Measurements from ENCODE around the gene DYNLT2.
A peak's percentile ranks its signal among the peaks of the same experiment; 100 is the strongest.
"Not testable (repeated sequence)": the region's sequence is repeated elsewhere in the genome, so short reads cannot be mapped to it uniquely, and the experiment has no call there.

Gene DYNLT2

DNA sequence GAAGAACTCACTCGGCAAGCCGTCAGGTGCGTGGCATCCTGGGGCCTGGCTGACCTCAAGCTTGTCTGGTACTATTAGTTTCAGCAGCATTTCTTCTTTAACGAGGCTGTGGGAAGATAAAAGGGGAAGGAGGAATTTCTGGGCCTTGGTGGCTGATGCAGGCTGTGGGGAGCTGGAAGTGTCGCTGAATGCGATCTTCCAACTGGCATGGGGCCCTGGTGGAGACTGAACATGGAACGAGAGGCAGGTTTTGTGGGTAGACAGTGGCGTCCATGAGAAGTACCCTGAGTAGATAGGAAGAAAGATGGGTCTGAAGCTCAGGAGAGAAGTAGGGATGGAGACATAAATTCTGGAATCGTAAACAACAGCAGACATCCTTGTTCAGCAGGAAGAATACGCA is 23.9 kb upstream of the DYNLT2 start:
- H3K4me3 ChIP-seq (ENCODE audit: low read depth, low read length), result no peak overlapping the region
- TF ChIP-seq, protein P1, sequence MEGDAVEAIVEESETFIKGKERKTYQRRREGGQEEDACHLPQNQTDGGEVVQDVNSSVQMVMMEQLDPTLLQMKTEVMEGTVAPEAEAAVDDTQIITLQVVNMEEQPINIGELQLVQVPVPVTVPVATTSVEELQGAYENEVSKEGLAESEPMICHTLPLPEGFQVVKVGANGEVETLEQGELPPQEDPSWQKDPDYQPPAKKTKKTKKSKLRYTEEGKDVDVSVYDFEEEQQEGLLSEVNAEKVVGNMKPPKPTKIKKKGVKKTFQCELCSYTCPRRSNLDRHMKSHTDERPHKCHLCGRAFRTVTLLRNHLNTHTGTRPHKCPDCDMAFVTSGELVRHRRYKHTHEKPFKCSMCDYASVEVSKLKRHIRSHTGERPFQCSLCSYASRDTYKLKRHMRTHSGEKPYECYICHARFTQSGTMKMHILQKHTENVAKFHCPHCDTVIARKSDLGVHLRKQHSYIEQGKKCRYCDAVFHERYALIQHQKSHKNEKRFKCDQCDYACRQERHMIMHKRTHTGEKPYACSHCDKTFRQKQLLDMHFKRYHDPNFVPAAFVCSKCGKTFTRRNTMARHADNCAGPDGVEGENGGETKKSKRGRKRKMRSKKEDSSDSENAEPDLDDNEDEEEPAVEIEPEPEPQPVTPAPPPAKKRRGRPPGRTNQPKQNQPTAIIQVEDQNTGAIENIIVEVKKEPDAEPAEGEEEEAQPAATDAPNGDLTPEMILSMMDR (IDR thresholded peaks at IDR 0.05; ENCODE audit: low read depth, low read length), result no peak
- TF ChIP-seq POLR2A (IDR thresholded peaks at IDR 0.05; ENCODE audit: extremely low read depth, insufficient read length), result no peak
- TF ChIP-seq MYC (IDR thresholded peaks at IDR 0.05; ENCODE audit: low read depth, low read length), result no peak
- TF ChIP-seq, protein P2, sequence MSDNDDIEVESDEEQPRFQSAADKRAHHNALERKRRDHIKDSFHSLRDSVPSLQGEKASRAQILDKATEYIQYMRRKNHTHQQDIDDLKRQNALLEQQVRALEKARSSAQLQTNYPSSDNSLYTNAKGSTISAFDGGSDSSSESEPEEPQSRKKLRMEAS (IDR thresholded peaks at IDR 0.05; ENCODE audit: low read depth, low read length), result no peak
- DNase-seq (ENCODE audit: low read depth), result no peak

DNA sequence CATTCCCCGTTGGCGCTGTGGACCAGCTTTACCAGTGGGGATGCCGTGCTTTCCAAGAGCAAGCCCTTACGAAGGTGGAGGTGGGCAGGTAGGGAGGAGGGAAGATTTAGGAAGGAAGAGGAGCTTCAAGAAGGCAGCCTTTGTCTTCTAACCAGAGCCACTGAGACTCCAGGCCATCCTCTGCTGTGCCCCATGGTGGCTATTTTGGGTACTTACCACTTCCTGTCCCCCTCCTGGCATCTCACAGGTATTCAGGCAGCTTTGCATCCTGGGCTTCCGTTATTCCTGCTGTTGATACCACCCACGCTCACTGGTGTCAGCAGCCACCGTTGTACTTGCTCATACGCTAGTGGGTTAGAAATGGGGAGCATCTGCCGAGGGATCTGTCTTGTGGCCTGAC is 23.0 kb upstream of the DYNLT2 start:
- DNase-seq (ENCODE audit: low read depth), result no peak
- no peak for TF ChIP-seq POLR2A (IDR thresholded peaks at IDR 0.05; ENCODE audit: extremely low read depth, insufficient read length)
- no peak for TF ChIP-seq MYC (IDR thresholded peaks at IDR 0.05; ENCODE audit: low read depth, low read length)
- TF ChIP-seq, protein P2 (IDR thresholded peaks at IDR 0.05; ENCODE audit: low read depth, low read length), result no peak
- TF ChIP-seq, protein P1 (IDR thresholded peaks at IDR 0.05; ENCODE audit: low read depth, low read length), result no peak
- H3K4me3 ChIP-seq (ENCODE audit: low read depth, low read length), result no peak overlapping the region

DNA sequence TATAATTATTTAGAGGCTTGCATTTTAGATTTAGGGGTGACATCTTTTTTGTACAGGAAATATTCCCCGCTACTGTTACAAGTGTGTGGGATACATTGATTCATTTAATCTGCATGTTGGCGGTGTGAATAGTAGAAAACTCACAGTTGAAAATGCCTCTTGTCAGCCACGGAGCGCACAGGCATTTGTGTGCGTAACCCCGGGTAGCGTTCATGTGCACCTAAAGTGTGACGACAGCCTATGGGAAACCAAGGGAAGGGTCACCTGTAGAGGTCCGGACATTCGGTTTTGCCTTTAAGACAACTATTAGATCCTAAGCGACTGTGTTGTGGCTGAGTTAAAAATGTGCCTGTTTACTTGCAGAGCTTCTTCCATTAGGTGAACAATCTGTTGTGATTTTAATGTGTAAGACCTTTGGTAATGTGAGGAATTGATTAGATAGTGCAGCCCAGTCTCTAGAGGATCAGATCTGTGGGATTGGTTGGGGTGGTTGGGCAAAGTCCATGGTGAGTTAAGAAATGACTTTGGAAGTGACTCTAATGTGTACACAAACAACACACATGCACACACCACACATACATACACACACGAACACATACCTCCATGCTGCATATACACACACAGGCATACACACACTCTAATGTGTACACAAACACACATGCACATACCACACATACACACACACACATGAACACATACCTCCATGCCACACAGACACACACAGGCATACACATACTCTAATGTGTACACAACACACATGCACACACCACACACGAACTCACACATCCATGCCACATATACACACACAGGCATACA is 15.8 kb upstream of the DYNLT2 start:
- H3K4me3 ChIP-seq (ENCODE audit: low read depth, low read length), result no peak overlapping the region
- TF ChIP-seq, protein P1 (IDR thresholded peaks at IDR 0.05; ENCODE audit: low read depth, low read length), result no peak
- no peak for TF ChIP-seq MYC (IDR thresholded peaks at IDR 0.05; ENCODE audit: low read depth, low read length)
- TF ChIP-seq POLR2A (IDR thresholded peaks at IDR 0.05; ENCODE audit: extremely low read depth, insufficient read length), result no peak
- TF ChIP-seq, protein P2 (IDR thresholded peaks at IDR 0.05; ENCODE audit: low read depth, low read length), result no peak
- DNase-seq (ENCODE audit: low read depth), result no peak

DNA sequence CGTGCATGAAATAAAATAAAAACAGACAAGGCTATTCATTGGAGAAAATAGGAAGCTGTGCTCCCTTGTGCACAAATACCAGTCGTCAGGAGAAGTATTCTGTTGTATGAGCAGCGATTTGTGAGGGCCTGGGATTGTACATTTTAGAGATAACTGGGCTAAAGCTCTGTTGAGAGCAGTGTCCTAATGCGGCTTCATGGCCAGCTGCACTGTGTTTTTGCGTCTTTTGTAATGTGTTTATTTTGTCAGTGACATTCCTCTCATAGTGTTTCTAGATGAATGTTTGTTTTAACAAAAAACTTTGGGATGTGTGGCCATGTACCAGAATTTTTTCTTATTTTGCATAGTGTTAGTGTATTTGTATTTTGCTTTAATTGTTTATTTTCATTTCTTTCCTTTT is 14.9 kb upstream of the DYNLT2 start:
- no peak for TF ChIP-seq POLR2A (IDR thresholded peaks at IDR 0.05; ENCODE audit: extremely low read depth, insufficient read length)
- TF ChIP-seq, protein P1 (IDR thresholded peaks at IDR 0.05; ENCODE audit: low read depth, low read length), result no peak
- TF ChIP-seq, protein P2 (IDR thresholded peaks at IDR 0.05; ENCODE audit: low read depth, low read length), result no peak
- TF ChIP-seq MYC (IDR thresholded peaks at IDR 0.05; ENCODE audit: low read depth, low read length), result no peak
- DNase-seq (ENCODE audit: low read depth), result no peak
- H3K4me3 ChIP-seq (ENCODE audit: low read depth, low read length), result no peak overlapping the region

DNA sequence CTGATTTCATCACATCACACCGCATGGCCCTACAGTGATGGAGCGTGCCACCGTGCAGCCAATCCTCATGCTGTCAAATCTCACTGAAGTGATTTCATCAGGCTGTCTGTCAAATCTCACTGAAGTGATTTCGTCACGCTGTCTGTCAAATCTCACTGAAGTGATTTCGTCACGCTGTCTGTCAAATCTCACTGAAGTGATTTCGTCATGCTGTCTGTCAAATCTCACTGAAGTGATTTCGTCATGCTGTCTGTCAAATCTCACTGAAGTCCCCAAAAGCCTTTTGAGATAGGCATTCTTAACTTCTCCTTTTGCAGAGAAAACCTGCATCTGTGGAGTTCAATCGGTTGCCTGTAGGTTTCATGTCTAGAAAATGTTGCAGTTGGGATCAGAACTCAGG is 14.4 kb upstream of the DYNLT2 start:
- H3K4me3 ChIP-seq (ENCODE audit: low read depth, low read length), result not testable (repeated sequence)
- TF ChIP-seq, protein P2 (IDR thresholded peaks at IDR 0.05; ENCODE audit: low read depth, low read length), result peak; percentile 18; the same call in 1 of the 2 replicates
- DNase-seq (ENCODE audit: low read depth), result peak; percentile 64

DNA sequence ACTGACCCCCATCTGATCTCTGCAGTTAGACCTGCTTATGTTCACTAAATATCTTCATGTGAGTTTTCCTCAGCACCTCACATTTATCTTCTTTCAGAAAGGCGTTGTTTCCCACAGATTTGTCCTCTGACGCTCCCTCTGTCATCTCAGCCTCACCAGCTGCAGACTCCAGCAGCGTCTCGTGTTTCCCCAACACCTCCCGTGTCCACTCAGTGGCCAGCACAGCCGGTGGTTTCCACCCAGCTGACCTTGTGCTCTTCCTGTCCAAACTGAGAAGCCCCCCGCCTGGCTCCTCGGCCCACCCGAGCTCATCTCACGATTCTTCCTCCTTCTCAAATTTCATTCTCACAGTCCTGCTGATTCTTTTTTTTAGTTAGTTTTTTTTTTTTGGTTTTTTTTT is 12.5 kb upstream of the DYNLT2 start:
- TF ChIP-seq MYC (IDR thresholded peaks at IDR 0.05; ENCODE audit: low read depth, low read length) (no peak), POLR2A (IDR thresholded peaks at IDR 0.05; ENCODE audit: extremely low read depth, insufficient read length) (no peak)
- TF ChIP-seq, protein P1 (IDR thresholded peaks at IDR 0.05; ENCODE audit: low read depth, low read length), result no peak
- TF ChIP-seq, protein P2 (IDR thresholded peaks at IDR 0.05; ENCODE audit: low read depth, low read length), result no peak
- no peak for DNase-seq (ENCODE audit: low read depth)
- no peak overlapping the region for H3K4me3 ChIP-seq (ENCODE audit: low read depth, low read length)

All from NB4 (cell line).